Heart left ventricle (tissue), 13 donors: ENCODE results near the gene MYBPHL.

Source experiments
- CTCF ChIP-seq, 12 donors: fragments of 200-600 bp; sonication (generic) in 4 of 12; IDR thresholded peaks; one replicate each; pipeline versions ENCODE4 v1.5.0 to v1.8.0; 2018 to 2022; ENCODE audit warnings: antibody characterized with exemption in 12 of 12, mild to moderate bottlenecking in 5 of 12
- POLR2A ChIP-seq, 2 donors: fragments of 450-650 bp; IDR thresholded peaks; one replicate each; pipeline ENCODE4 v1.6.1; 2017; ENCODE audit warnings: antibody characterized with exemption in 2 of 2, mild to moderate bottlenecking in 2 of 2, moderate library complexity in 2 of 2
- donor health status: ischemic (EF 13 %, LVEDD 7.1; RV severe dilation, severe dysfunction).
- donor health status: DM: no; HTN: yes; CAD: no.
- donor health status: DM: no; HTN: no; CAD: no.
- donor health status: ischemic (EF 25% LVEDD 6.9; RV normal size, moderate dysfunction).
- donor health status: ischemic (EF 25% LVEDD 5.7; RV mildly dilated, moderate dysfunction).
- donor health status: ischemic (EF 35%, LVEDD 5.7; RV mildly dilated, moderate dysfunction).
- donor health status: nonischemic (EF 11% LVEDD 7.7; RV severe dilation, severe dysfunction).
- donor health status: DM: yes; HTN: yes; CAD: no.
- donor health status: PGD.
- donor health status: ischemic (EF 29% LVEDD 5.4; RV normal size, mild dysfunction).
- donor health status: nonischemic (EF 23%, LVEDD 6.1; RV moderate dilation, normal function).

- no peak for TF ChIP-seq CTCF (IDR thresholded peaks at IDR 0.05)
- TF ChIP-seq POLR2A (IDR thresholded peaks at IDR 0.05) = no peak
Observed at GRCh38 chr1:109315288-109315687, 8.5 kb upstream of the MYBPHL start.
